K562 (cell line): ENCODE measurements around the gene ATG13. TPM values are rescaled to one million over a fixed set of nuclear protein-coding genes. Genes with fewer than 3 reads are reported as not detected.

ENCODE experiments used
- ATAC-seq: fragments of 200-7000 bp; cut with Tn5 transposase; 3 replicates; pipeline ENCODE4 v1.9.1; 2020; ENCODE audit warnings: moderate library complexity
- BruUV-seq: library from RNA; stranded (reverse); fragments of 400-500 nt; replicated peaks from 2 replicates; lab custom pipeline; 2021; lab: Mats Ljungman, UMichigan
- CTCF ChIA-PET: fragments of 300-600 bp; formaldehyde crosslinking; extraction: SDS; loops from one replicate; lab custom pipeline; 2021; ENCODE audit warnings: low intra/inter-chr PET ratio; lab: Yijun Ruan, JAX
- POLR2A ChIA-PET: fragments of 300-600, 350-650 bp; sonication (Branson Sonifier 250); formaldehyde crosslinking; extraction: SDS; loops from one replicate; lab custom pipeline; 2021; ENCODE audit warnings: antibody characterized with exemption, inconsistent platforms; lab: Yijun Ruan, JAX
- DNase-seq, 4 experiments: peaks; one replicate each; pipeline versions ENCODE4 v3.0.0 to v3.0.0-alpha.2; 2011 to 2018; ENCODE audit warnings: low spot score in 3 of 4, mixed read lengths in 3 of 4; ENCODE audit errors: extremely low read depth in 1 of 4
- FAIRE-seq: peaks from 2 replicates; lab custom pipeline; 2011; peaks lifted over from hg19 to GRCh38; lab: Jason Lieb, UNC
- H2AFZ ChIP-seq: 2 replicates; pipeline ENCODE4 v1.6.0; 2011; ENCODE audit warnings: low read depth, low read length, control low read depth, inconsistent platforms
- H3K27ac ChIP-seq: fragments of 200-600 bp; 3 replicates; pipeline ENCODE4 v1.8.0; 2011; ENCODE audit warnings: low read depth, mild to moderate bottlenecking, control low read depth, inconsistent platforms, low read length, moderate library complexity, mixed read lengths; ENCODE audit errors: extremely low read depth
- H3K27me3 ChIP-seq, 2 experiments: fragments of 300-600 bp in 1 of 2; 2 replicates in 1 of 2; 3 replicates in 1 of 2; pipeline versions ENCODE4 v1.6.0 to v1.8.0; 2011; ENCODE audit warnings: inconsistent platforms in 2 of 2, low read length in 2 of 2, mild to moderate bottlenecking in 1 of 2, mixed read lengths in 1 of 2, moderate library complexity in 1 of 2; ENCODE audit not compliant: control insufficient read depth in 2 of 2, insufficient read depth in 2 of 2
- H3K36me3 ChIP-seq: fragments of 300-600 bp; 3 replicates; pipeline ENCODE4 v1.8.0; 2011; ENCODE audit warnings: mild to moderate bottlenecking, low read length, inconsistent platforms; ENCODE audit not compliant: control insufficient read depth, insufficient read depth
- H3K4me1 ChIP-seq, 2 experiments: fragments of 200-600 bp in 1 of 2; replicated peaks in 1 of 2; 2 replicates in 1 of 2; 3 replicates in 1 of 2; pipeline versions ENCODE4 v1.5.1 to v1.8.0; 2011; ENCODE audit warnings: inconsistent platforms in 2 of 2, low read length in 2 of 2, mild to moderate bottlenecking in 1 of 2, mixed read lengths in 1 of 2, moderate library complexity in 1 of 2; ENCODE audit not compliant: control insufficient read depth in 2 of 2, insufficient read depth in 2 of 2
- H3K4me2 ChIP-seq: 2 replicates; pipeline ENCODE4 v1.6.1; 2011; ENCODE audit warnings: low read length, control low read depth, inconsistent platforms, mixed read lengths; ENCODE audit not compliant: insufficient read depth
- H3K4me3 ChIP-seq: fragments of 200-600 bp; sonication (generic), shearing (Covaris generic); 2 replicates; pipeline ENCODE4 v1.5.1; 2016; ENCODE audit warnings: control low read depth, inconsistent platforms
- H3K79me2 ChIP-seq: fragments of 200-600 bp; 3 replicates; pipeline ENCODE4 v1.8.0; 2011; ENCODE audit warnings: low read length, inconsistent platforms; ENCODE audit not compliant: control insufficient read depth, insufficient read depth
- H3K9ac ChIP-seq, 2 experiments: 2 replicates each; pipeline versions ENCODE4 v1.6.0 to v1.6.1; 2011; ENCODE audit warnings: low read depth in 2 of 2, low read length in 2 of 2, control low read depth in 1 of 2, inconsistent platforms in 1 of 2, mild to moderate bottlenecking in 1 of 2, mixed read lengths in 1 of 2; ENCODE audit not compliant: insufficient read depth in 1 of 2
- H3K9me1 ChIP-seq: one replicate; pipeline ENCODE4 v1.6.0; 2011; ENCODE audit warnings: inconsistent platforms, mild to moderate bottlenecking, low read length, moderate library complexity; ENCODE audit not compliant: control insufficient read depth, insufficient read depth
- H3K9me3 ChIP-seq: replicated peaks from 2 replicates; pipeline ENCODE4 v1.5.1; 2011; ENCODE audit warnings: low read depth, low read length, inconsistent platforms; ENCODE audit not compliant: control insufficient read depth, insufficient read depth
- H4K20me1 ChIP-seq: replicated peaks from 2 replicates; pipeline ENCODE4 v1.6.1; 2011; ENCODE audit warnings: low read length, inconsistent platforms, mixed read lengths; ENCODE audit not compliant: control insufficient read depth, insufficient read depth
- ARID3A ChIP-seq: IDR thresholded peaks from 2 replicates; pipeline ENCODE4 v1.6.1; 2012; ENCODE audit warnings: low read depth, low read length, improper control_type of control experiment, borderline replicate concordance
- CTCFL ChIP-seq: IDR thresholded peaks from 2 replicates; pipeline ENCODE4 v1.6.1; 2011; ENCODE audit warnings: borderline replicate concordance, low read depth, mild to moderate bottlenecking, moderate library complexity, low read length; ENCODE audit not compliant: insufficient read depth, poor library complexity, severe bottlenecking
- HDAC2 ChIP-seq: fragments of 450-650 bp; IDR thresholded peaks from 2 replicates; pipeline ENCODE4 v1.6.1; 2016; ENCODE audit warnings: mild to moderate bottlenecking
- L3MBTL2 ChIP-seq: fragments of 450-650 bp; IDR thresholded peaks from 2 replicates; pipeline ENCODE4 v1.6.1; 2016; ENCODE audit warnings: mild to moderate bottlenecking, moderate library complexity
- NCOA1 ChIP-seq: fragments of 450-650 bp; IDR thresholded peaks from 2 replicates; pipeline ENCODE4 v1.6.1; 2016; ENCODE audit warnings: low read depth
- NFIX ChIP-seq: fragments of 250-450 bp; sonication (Bioruptor Pico); IDR thresholded peaks from 2 replicates; pipeline ENCODE4 v1.4.0; 2020; ENCODE audit warnings: low read depth, mild to moderate bottlenecking, moderate library complexity
- RB1 ChIP-seq: fragments of 450-650 bp; IDR thresholded peaks from 2 replicates; pipeline ENCODE4 v1.6.1; 2017; ENCODE audit warnings: low read depth, mild to moderate bottlenecking
- TAL1 ChIP-seq: fragments of 450-650 bp; IDR thresholded peaks from 2 replicates; pipeline ENCODE4 v1.6.1; 2016; ENCODE audit warnings: mild to moderate bottlenecking
- TEAD4 ChIP-seq, 2 experiments: sonication (generic) in 1 of 2; formaldehyde crosslinking in 1 of 2; IDR thresholded peaks; 2 replicates each; pipeline versions ENCODE4 v1.6.1 to v1.8.0; 2012 to 2022; ENCODE audit warnings: borderline replicate concordance in 1 of 2, inconsistent platforms in 1 of 2, low read length in 1 of 2, mild to moderate bottlenecking in 1 of 2, missing genetic modification reagents in 1 of 2
- USF1 ChIP-seq: sonication (generic); formaldehyde crosslinking; IDR thresholded peaks from 2 replicates; pipeline ENCODE4 v1.9.0; 2022; ENCODE audit warnings: mild to moderate bottlenecking, missing genetic modification reagents
- ZNF780A ChIP-seq: fragments of 250-450 bp; sonication (Bioruptor Pico); IDR thresholded peaks from 2 replicates; pipeline ENCODE4 v1.5.0; 2021; ENCODE audit warnings: mild to moderate bottlenecking
- WGBS: fragments of 100-300 bp; shearing (Covaris generic); methylation state at CpG from one replicate; pipeline ENCODE4 v1.1.6; 2016; ENCODE audit warnings: low coverage, mixed read lengths; ENCODE audit not compliant: insufficient coverage; ENCODE audit errors: missing lambda C conversion rate; 5-methylcytosine and 5-hydroxymethylcytosine counted together
- in situ Hi-C: fragments of 300-500 bp; cut with MboI; formaldehyde crosslinking; loops from 4 replicates; pipeline ENCODE4 v1.15.0; 2018; ENCODE audit warnings: inconsistent platforms, mixed read lengths
- intact Hi-C: fragments of 100-400 bp; cut with micrococcal nuclease; formaldehyde crosslinking; loops from 2 replicates; pipeline ENCODE4 v1.14.2; 2022
- polyA plus RNA-seq, 8 experiments: library from polyadenylated mRNA; depleted of rRNA in 4 of 8; stranded (reverse) in 5 of 8; unstranded in 3 of 8; fragments of >200 nt; fragmentation: Nextera tagmentation in 2 of 8; fragmentation: Illumina TruSeq in 1 of 8; extraction: Ambion mirVana in 2 of 8; extraction: Trizol in 1 of 8; gene quantifications; 2 replicates each; pipeline versions ENCODE4 v1.2.1 to v1.2.3, GENCODE V29; 2011 to 2014; ENCODE audit warnings: inconsistent platforms in 1 of 8, missing spikeins in 1 of 8
- total RNA-seq, 7 experiments: library from RNA; depleted of rRNA in 6 of 7; stranded (reverse); fragments of >200 nt in 6 of 7; fragmentation: Illumina TruSeq in 2 of 7; extraction: Trizol in 2 of 7; gene quantifications; 2 replicates each; pipeline versions ENCODE4 v1.2.1 to v1.2.3, GENCODE V29; 2011 to 2021; ENCODE audit warnings: low replicate concordance in 1 of 7

The ATG13 gene
- total and polyA plus RNA-seq, 9 of the 15 experiments (the other 6 are each of a cell fraction or from before 2014, with no cell fraction given): 13.1 to 61.5 (median 36.5) TPM

- Histone ChIP-seq H3K4me3 (no peak overlapping the region), H3K9ac (no peak overlapping the region), H3K27ac (no peak overlapping the region), H3K9me3 (no peaks in the 10 kb centered on the region), H2AFZ (no peak overlapping the region), H3K36me3 (peaks cover 68% of the 10 kb centered on the region), H3K9me1 (no peaks in the 10 kb centered on the region), H4K20me1 (no peaks in the 10 kb centered on the region), H3K79me2 (no peaks in the 10 kb centered on the region), H3K27me3 (no peaks in the 10 kb centered on the region), H3K4me1 (no peaks in the 10 kb centered on the region), H3K4me2 (no peak overlapping the region)
- TF ChIP-seq TAL1 (no peak), NCOA1 (no peak), HDAC2 (no peak), RB1 (no peak), ZNF780A (CRISPR knock-in tag) (no peak), TEAD4 (IDR thresholded peaks at IDR 0.05; ENCODE audit: low read length) (no peak), TEAD4 (CRISPR knock-in tag; IDR thresholded peaks at IDR 0.05; ENCODE audit: borderline replicate concordance) (no peak), NFIX (CRISPR knock-in tag) (no peak), ARID3A (no peak), CTCFL (no peak), USF1 (CRISPR knock-in tag) (no peak), L3MBTL2 (no peak)
- POLR2A ChIA-PET: interaction anchor here (0.8 to 1.0 kb wide), 2 partner anchors 9 to 24 kb away, joined by 3 to 4 read pairs; no protein-coding TSS in a partner anchor
- FAIRE-seq (no peak), ATAC-seq (no peak), DNase-seq (no peak)
- no TSS peak for BruUV-seq
- in situ Hi-C loops (no loop called here), intact Hi-C loops (no loop called here)
- 83% methylated on average over 2 of the region's 2 CpGs for WGBS
- CTCF ChIA-PET: no interaction called here
These were observed 31.9 kb downstream of the ATG13 start for GRCh38 chr11:46649180-46649738.
